Cardiac muscle cell (in vitro differentiated cells and primary cell): ENCODE data around the gene KIF6. TPM values are rescaled to one million over a fixed set of nuclear protein-coding genes. Genes with fewer than 3 reads are reported as not detected.
"Not testable (repeated sequence)": the region's sequence is repeated elsewhere in the genome, so short reads cannot be mapped to it uniquely, and the experiment has no call there.

Experiments
- DNase-seq, 2 donors: peaks; one replicate each; pipeline versions ENCODE4 v3.0.0 to v3.0.0-alpha.2; 2010 to 2017; ENCODE audit warnings: low read depth in 1 of 2, low spot score in 1 of 2
- H3K27ac ChIP-seq: fragments of 200-600 bp; sonication (generic); 2 replicates; pipeline ENCODE4 v1.5.1; 2016
- H3K27me3 ChIP-seq: fragments of 200-600 bp; sonication (generic); 2 replicates; pipeline ENCODE4 v1.6.0; 2016; ENCODE audit warnings: control low read depth
- H3K36me3 ChIP-seq: fragments of 200-600 bp; sonication (generic); 2 replicates; pipeline ENCODE4 v1.5.1; 2016; ENCODE audit warnings: control low read depth
- H3K4me1 ChIP-seq: fragments of 200-600 bp; sonication (generic); 2 replicates; pipeline ENCODE4 v1.8.1; 2017; ENCODE audit warnings: low read depth, mild to moderate bottlenecking, mixed run types
- H3K4me3 ChIP-seq: fragments of 200-600 bp; sonication (generic); 2 replicates; pipeline ENCODE4 v1.5.1; 2016; ENCODE audit warnings: mild to moderate bottlenecking
- H3K9me3 ChIP-seq: fragments of 200-600 bp; sonication (generic); 2 replicates; pipeline ENCODE4 v1.5.1; 2017; ENCODE audit warnings: low read depth, mild to moderate bottlenecking, control low read depth
- polyA plus RNA-seq: library from polyadenylated mRNA; unstranded; fragments of >200 nt; fragmentation: Nextera tagmentation; extraction: Ambion mirVana; gene quantifications from 2 replicates; pipeline ENCODE4 v1.2.1, GENCODE V29; 2016
- total RNA-seq: library from RNA; depleted of rRNA; stranded (reverse); fragments of >200 nt; gene quantifications from 2 replicates; pipeline ENCODE4 v1.2.3, GENCODE V29; 2016
- TF ChIP-seq, protein P1 (sequence below): IDR thresholded peaks from 2 replicates; pipeline ENCODE4 v1.5.1; 2012; ENCODE audit warnings: low read depth, mild to moderate bottlenecking, low read length

KIF6 gene
- total and polyA plus RNA-seq, 2 experiments from 2014 or later: 0.69 to 1.7 TPM

DNA sequence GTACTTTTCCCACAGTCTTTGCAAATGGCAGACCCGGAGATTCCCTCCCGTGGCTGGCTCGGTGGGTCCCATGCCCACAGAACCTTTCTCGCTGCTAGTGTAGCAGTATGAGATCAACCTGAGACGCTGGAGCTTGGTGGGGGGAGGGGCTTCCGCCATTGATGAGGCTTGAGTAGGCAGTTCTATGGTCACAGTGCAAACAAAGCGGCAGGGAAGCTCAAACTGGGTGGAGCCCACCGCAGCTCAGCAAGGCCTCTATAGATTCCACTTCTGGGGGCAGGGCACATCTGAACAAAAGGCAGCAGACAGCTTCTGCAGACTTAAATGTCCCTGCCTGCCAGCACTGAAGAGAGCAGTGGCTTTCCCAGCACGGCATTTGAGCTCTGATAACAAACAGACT, 216.7 kb downstream of the KIF6 start:
- Histone ChIP-seq H3K4me1 (no peaks in the 10 kb centered on the region), H3K27ac (no peak overlapping the region), H3K9me3 (no peaks in the 10 kb centered on the region), H3K36me3 (no peaks in the 10 kb centered on the region), H3K27me3 (no peaks in the 10 kb centered on the region), H3K4me3 (no peak overlapping the region)
- TF ChIP-seq, protein P1, sequence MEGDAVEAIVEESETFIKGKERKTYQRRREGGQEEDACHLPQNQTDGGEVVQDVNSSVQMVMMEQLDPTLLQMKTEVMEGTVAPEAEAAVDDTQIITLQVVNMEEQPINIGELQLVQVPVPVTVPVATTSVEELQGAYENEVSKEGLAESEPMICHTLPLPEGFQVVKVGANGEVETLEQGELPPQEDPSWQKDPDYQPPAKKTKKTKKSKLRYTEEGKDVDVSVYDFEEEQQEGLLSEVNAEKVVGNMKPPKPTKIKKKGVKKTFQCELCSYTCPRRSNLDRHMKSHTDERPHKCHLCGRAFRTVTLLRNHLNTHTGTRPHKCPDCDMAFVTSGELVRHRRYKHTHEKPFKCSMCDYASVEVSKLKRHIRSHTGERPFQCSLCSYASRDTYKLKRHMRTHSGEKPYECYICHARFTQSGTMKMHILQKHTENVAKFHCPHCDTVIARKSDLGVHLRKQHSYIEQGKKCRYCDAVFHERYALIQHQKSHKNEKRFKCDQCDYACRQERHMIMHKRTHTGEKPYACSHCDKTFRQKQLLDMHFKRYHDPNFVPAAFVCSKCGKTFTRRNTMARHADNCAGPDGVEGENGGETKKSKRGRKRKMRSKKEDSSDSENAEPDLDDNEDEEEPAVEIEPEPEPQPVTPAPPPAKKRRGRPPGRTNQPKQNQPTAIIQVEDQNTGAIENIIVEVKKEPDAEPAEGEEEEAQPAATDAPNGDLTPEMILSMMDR: no peak
- no peak for DNase-seq

GRCh38 chr6:39507331-39507998, 217.7 kb downstream of the KIF6 start:
- Histone ChIP-seq H3K4me3 (no peak overlapping the region), H3K9me3 (no peaks in the 10 kb centered on the region), H3K27ac (no peak overlapping the region), H3K4me1 (no peaks in the 10 kb centered on the region), H3K27me3 (no peaks in the 10 kb centered on the region), H3K36me3 (no peaks in the 10 kb centered on the region)
- no peak for DNase-seq
- TF ChIP-seq, protein P1: no peak

DNA sequence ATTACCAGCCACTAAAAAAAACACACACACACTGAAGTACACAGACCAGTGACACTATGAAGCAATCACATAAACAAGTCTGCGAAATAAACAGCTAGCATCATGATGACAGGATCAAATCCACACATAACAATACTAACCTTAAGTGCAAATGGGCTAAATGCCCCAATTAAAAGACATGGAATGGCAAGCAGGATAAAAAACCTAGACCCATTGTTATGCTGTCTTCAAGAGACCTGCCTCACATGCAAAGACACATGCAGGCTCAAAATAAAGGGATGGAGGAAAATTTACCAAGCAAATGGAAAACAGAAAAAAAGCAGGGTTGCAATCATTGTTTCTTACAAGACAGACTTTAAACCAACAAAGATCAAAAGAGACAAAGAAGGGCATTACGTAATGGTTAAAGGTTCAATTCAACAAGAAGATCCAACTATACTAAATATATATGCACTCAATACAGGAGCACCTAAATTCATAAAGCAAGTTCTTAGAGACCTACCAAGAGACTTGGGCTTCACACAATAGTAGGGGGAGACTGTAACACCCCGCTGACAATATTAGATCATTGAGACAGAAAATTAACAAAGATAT, 222.7 kb downstream of the KIF6 start:
- not testable (repeated sequence) for H3K9me3 ChIP-seq, H3K4me3 ChIP-seq, H3K36me3 ChIP-seq, H3K27ac ChIP-seq, H3K4me1 ChIP-seq, H3K27me3 ChIP-seq, DNase-seq

GRCh38 chr6:39499053-39499452, 226.2 kb downstream of the KIF6 start:
- Histone ChIP-seq H3K36me3 (no peaks in the 10 kb centered on the region), H3K4me1 (no peaks in the 10 kb centered on the region), H3K27me3 (no peaks in the 10 kb centered on the region), H3K9me3 (no peaks in the 10 kb centered on the region), H3K27ac (no peak overlapping the region), H3K4me3 (no peak overlapping the region)
- TF ChIP-seq, protein P1: no peak
- DNase-seq: no peak

- Histone ChIP-seq H3K4me3 (no peak overlapping the region), H3K9me3 (no peaks in the 10 kb centered on the region), H3K4me1 (peaks cover 7% of the 10 kb centered on the region), H3K27me3 (no peaks in the 10 kb centered on the region), H3K27ac (no peak overlapping the region), H3K36me3 (no peaks in the 10 kb centered on the region)
- TF ChIP-seq, protein P1: no peak
- DNase-seq: peak in 1 of 2 donors; percentile 45
These were observed 227.1 kb downstream of the KIF6 start for GRCh38 chr6:39498096-39498495.

DNA sequence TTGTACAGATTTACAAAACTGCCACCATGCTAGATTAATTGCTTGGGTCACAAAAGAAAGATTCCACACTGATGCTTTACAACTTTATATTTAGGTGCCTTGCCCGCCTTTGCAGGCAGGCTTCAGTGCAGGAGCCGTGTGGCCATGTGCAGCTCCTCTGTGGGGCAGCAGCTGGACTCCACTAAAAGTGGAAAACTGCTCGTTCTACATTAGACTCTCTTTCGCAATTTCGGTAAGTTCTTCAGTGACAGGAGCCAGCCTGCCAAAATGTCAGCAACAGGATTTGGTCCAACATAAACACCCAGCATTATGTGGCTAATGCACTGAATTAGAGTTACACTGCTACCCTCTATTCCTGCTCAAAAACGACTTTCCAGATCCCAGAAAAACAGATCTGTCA, 228.3 kb downstream of the KIF6 start:
- Histone ChIP-seq H3K27me3 (no peaks in the 10 kb centered on the region), H3K4me1 (peaks cover 7% of the 10 kb centered on the region), H3K27ac (no peak overlapping the region), H3K4me3 (no peak overlapping the region), H3K36me3 (no peaks in the 10 kb centered on the region), H3K9me3 (no peaks in the 10 kb centered on the region)
- TF ChIP-seq, protein P1: no peak
- peak in 1 of 2 donors; percentile 91 for DNase-seq
